Activated CD8-positive, alpha-beta T cell treated with anti-CD3 and anti-CD28 coated beads, Interleukin-2, amount 10 ng/mL, durations not matched to agents 7 days and 5 days (primary cell): Measurements from ENCODE around the gene ELAC2. TPM values are rescaled to one million over a fixed set of nuclear protein-coding genes. Genes with fewer than 3 reads are reported as not detected.
A peak's percentile ranks its signal among the peaks of the same experiment; 100 is the strongest.

Experiments used
- ATAC-seq: fragments of 150-1000 bp; cut with Tn5 transposase; one replicate; pipeline ENCODE4 v1.10.0; 2021; ENCODE audit warnings: moderate library complexity
- CTCF ChIA-PET: fragments of 350-600 bp; sonication (Branson Sonifier 250); formaldehyde crosslinking; loops from one replicate; lab custom pipeline; 2021; ENCODE audit warnings: antibody characterized with exemption; lab: Charles Lee
- POLR2A ChIA-PET: fragments of 350-600 bp; sonication (Branson Sonifier 250); formaldehyde crosslinking; loops from one replicate; lab custom pipeline; 2021; ENCODE audit warnings: antibody characterized with exemption; lab: Charles Lee
- DNase-seq: peaks from one replicate; pipeline ENCODE4 v3.0.0-alpha.2; 2020
- H3K27ac Mint-ChIP-seq: one replicate; pipeline ENCODE4 v1.8.0; 2021; ENCODE audit warnings: mild to moderate bottlenecking, mixed read lengths
- H3K27me3 Mint-ChIP-seq: one replicate; pipeline ENCODE4 v1.8.0; 2021; ENCODE audit warnings: low read depth, mixed read lengths
- H3K36me3 Mint-ChIP-seq: one replicate; pipeline ENCODE4 v1.8.0; 2021; ENCODE audit warnings: low read depth, mixed read lengths
- H3K4me1 Mint-ChIP-seq: one replicate; pipeline ENCODE4 v1.8.0; 2021; ENCODE audit warnings: low read depth, mixed read lengths
- H3K4me3 Mint-ChIP-seq: one replicate; pipeline ENCODE4 v1.8.0; 2021; ENCODE audit warnings: mild to moderate bottlenecking, mixed read lengths
- H3K9me3 Mint-ChIP-seq: one replicate; pipeline ENCODE4 v1.8.0; 2022; ENCODE audit warnings: mixed read lengths; ENCODE audit not compliant: insufficient read depth
- total RNA-seq, 2 experiments: library from RNA; stranded (reverse); gene quantifications; one replicate each; pipeline ENCODE4 v1.2.3, GENCODE V29; 2021

Gene ELAC2
- total RNA-seq, 2 experiments from 2014 or later, result 62.6 to 70.2 TPM

DNA sequence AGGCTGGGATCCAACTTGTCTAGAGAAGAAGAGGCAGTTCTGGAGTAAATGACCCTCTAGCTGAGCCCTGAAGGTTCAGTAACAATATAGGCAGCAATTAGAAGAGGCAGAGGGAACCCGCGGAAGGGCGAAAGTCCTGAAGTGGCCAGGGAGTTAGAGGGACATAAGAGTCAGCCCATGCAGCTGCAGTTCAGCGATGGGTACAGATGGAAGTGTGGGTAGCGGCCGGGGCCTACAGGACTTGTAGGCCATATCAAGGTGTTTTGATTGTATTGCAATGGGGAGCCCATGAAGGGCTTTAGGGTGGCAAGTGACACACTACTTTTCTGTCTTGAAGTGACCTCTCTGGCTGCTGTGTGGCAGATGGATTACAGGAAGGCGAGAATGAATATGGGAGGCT, 3.0 kb downstream of the ELAC2 start:
- CTCF ChIA-PET, result interaction anchor here (1.4 to 2.4 kb wide), 2 partner anchors 12 to 17 kb away, joined by 4 to 9 read pairs; no protein-coding TSS in a partner anchor
- POLR2A ChIA-PET, result interaction anchor here (0.7 kb wide), 1 partner anchor 965 kb away, joined by 3 read pairs; no protein-coding TSS in a partner anchor
- ATAC-seq (no peak), DNase-seq (no peak)
- Mint-ChIP-seq H3K36me3 (peaks cover 66% of the 10 kb centered on the region), H3K4me3 (no peak overlapping the region), H3K27me3 (no peaks in the 10 kb centered on the region), H3K9me3 (no peaks in the 10 kb centered on the region), H3K27ac (peak overlapping the region; percentile 9), H3K4me1 (peaks cover 28% of the 10 kb centered on the region)

DNA sequence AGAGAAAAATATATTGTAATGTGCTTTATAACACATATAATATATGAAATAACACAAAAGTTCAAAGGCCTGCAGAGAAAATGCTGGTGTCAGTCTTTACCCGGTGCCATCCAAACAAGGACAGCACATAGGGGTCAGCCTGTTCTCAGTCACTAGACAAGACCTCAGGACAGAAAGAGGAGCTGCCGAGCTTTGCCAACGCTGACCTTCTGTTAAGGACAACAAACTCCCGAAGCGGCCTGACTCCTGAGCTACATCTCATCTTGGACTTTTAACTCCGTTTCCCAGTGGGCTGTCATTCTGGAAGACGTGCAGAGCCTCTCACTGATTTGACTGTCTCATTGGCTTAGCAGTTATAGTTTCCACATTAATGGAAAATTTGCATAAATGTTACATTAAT, 6.9 kb downstream of the ELAC2 start:
- no peaks in the 10 kb centered on the region for H3K9me3 Mint-ChIP-seq
- H3K27me3 Mint-ChIP-seq, result no peaks in the 10 kb centered on the region
- H3K4me1 Mint-ChIP-seq, result peaks cover 13% of the 10 kb centered on the region
- H3K27ac Mint-ChIP-seq, result no peak overlapping the region
- POLR2A ChIA-PET, result no interaction called here
- H3K4me3 Mint-ChIP-seq, result no peak overlapping the region
- CTCF ChIA-PET, result interaction anchor here (1.4 kb wide), 1 partner anchor 8 kb away, joined by 5 read pairs; the partner anchor contains the start of gene ELAC2
- peaks cover 71% of the 10 kb centered on the region for H3K36me3 Mint-ChIP-seq
- DNase-seq (no peak), ATAC-seq (no peak)

DNA sequence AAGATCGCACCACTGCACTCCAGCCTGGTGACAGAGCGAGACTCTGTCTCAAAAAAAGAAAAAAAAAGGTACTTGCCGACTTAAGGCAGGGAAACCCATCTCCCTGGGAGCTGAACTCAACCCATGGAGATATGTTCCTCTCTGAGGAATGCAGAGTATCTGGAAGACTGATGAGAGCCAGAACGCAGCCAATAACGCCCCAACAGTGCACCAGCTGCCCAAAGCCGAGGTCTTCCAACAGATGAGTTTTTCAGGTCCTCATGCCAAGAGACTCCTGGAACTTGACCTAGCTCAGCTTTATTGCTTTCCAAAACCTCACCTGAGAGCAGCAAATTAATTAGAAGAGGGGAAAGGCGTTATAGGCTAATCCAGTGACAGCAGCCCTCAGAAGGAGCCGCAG, 9.4 kb downstream of the ELAC2 start:
- Mint-ChIP-seq H3K27me3 (no peaks in the 10 kb centered on the region), H3K9me3 (no peaks in the 10 kb centered on the region), H3K27ac (no peak overlapping the region), H3K4me3 (no peak overlapping the region), H3K36me3 (peaks cover 68% of the 10 kb centered on the region), H3K4me1 (peaks cover 4% of the 10 kb centered on the region)
- ChIA-PET CTCF (interaction anchor here (2.0 kb wide), 1 partner anchor 21 kb away, joined by 8 read pairs; no protein-coding TSS in a partner anchor), POLR2A (interaction anchor here (0.6 to 0.8 kb wide), 2 partner anchors 9 kb away, joined by 3 read pairs; partner anchors contain the start of gene ELAC2)
- no peak for ATAC-seq
- DNase-seq, result no peak

DNA sequence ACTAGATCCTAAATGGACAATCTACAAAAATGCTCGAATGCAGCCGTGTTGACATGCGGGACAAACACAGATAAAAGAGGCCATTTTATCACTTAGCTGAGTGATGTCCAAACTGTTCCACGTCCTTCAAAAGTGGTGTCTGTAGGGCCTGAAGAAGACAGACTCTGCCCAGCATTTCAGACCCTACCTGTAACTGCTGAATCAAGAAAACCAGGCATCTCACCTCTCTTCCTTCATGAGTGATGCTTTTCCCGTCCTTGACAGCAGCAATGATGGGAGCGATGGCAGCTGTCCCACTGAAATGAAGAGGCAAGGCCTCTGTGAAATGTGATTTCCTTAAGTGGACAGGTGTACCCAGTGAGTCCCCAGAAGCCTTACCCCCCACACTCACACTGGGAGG, 12.3 kb downstream of the ELAC2 start:
- peaks cover 44% of the 10 kb centered on the region for H3K36me3 Mint-ChIP-seq

DNA sequence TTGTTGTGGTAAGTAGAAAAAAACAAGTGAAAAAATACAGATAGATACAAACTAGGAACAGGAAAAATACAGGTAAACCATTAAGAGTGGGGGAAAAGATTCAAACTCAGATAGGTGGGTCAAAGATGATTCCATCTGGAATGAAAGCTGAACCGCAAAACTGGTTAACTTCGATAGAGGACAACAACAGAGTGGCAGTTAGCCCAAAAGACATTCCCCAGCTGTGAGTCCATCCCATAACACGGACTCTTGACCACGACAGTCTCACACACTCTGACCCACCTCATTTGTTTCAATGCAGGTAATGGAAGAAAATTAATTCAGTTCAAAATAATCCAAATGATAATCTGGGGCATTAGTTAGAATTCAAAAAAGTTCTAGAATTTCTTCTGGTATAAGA, 13.5 kb downstream of the ELAC2 start:
- no peaks in the 10 kb centered on the region for H3K9me3 Mint-ChIP-seq
- no peak for ATAC-seq
- H3K27ac Mint-ChIP-seq, result no peak overlapping the region
- DNase-seq, result no peak
- ChIA-PET CTCF (interaction anchor here (1.3 to 5.7 kb wide), 3 partner anchors 14 to 459 kb away, joined by 4 to 36 read pairs (median 5); partner anchors contain the start of gene ELAC2), POLR2A (no interaction called here)
- H3K27me3 Mint-ChIP-seq, result no peaks in the 10 kb centered on the region
- H3K4me3 Mint-ChIP-seq, result no peak overlapping the region
- peaks cover 1% of the 10 kb centered on the region for H3K4me1 Mint-ChIP-seq
- H3K36me3 Mint-ChIP-seq, result peaks cover 38% of the 10 kb centered on the region

More for the DNA sequence above, 12.3 kb downstream of the ELAC2 start:
- POLR2A ChIA-PET, result no interaction called here
- H3K4me3 Mint-ChIP-seq, result no peak overlapping the region
- no peak for ATAC-seq
- H3K4me1 Mint-ChIP-seq, result peaks cover 3% of the 10 kb centered on the region
- no peaks in the 10 kb centered on the region for H3K27me3 Mint-ChIP-seq
- CTCF ChIA-PET, result interaction anchor here (1.3 to 5.7 kb wide), 2 partner anchors 12 to 26 kb away, joined by 5 to 36 read pairs; partner anchors contain the start of gene ELAC2
- no peaks in the 10 kb centered on the region for H3K9me3 Mint-ChIP-seq
- no peak for DNase-seq
- no peak overlapping the region for H3K27ac Mint-ChIP-seq

DNA sequence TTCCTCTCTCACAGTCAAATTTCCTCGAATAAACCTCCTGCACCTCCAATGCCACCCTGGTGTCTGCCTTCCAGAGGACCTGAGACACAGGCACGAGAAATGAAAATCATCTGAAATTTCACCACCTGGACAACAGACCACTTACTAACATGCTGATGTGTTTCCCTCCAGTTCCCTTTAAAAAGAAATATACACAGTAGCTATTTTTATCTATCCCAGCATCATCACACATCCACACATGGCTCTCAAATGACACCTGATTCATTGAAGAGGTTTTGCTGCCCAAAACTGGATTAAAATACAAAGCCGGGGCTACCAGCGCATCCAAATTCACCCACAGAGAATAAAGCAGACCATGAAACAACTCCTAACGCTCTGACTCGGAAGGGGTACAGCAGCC, 13.9 kb downstream of the ELAC2 start:
- Mint-ChIP-seq H3K36me3 (peaks cover 39% of the 10 kb centered on the region), H3K27ac (no peak overlapping the region), H3K4me3 (no peak overlapping the region), H3K4me1 (peaks cover 1% of the 10 kb centered on the region), H3K27me3 (no peaks in the 10 kb centered on the region), H3K9me3 (no peaks in the 10 kb centered on the region)
- ChIA-PET POLR2A (no interaction called here), CTCF (interaction anchor here (1.5 to 5.7 kb wide), 2 partner anchors 14 to 458 kb away, joined by 4 to 36 read pairs; partner anchors contain the start of gene ELAC2)
- ATAC-seq (no peak), DNase-seq (no peak)

DNA sequence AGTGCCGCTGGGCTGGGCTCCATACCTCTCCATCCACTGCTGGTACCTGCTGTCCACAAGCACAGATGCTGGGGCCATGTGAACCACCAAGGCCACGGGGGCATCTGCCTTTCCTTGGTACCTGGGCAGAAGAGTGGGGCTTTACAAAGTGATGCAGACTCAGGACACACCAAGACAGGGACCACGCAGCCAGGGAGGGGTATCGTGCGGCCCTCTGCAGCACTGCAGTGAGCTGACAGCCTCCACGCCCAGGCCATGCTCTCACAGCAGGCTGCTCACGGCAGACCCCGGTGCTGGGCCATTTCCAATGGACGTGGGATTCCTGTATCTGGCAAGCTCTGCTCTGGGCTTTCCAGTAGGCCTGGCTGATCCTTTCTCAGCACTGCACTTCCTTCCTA, 14.4 kb downstream of the ELAC2 start:
- H3K27me3 Mint-ChIP-seq, result no peaks in the 10 kb centered on the region
- ChIA-PET POLR2A (no interaction called here), CTCF (interaction anchor here (1.8 to 5.7 kb wide), 4 partner anchors 10 to 27 kb away, joined by 6 to 36 read pairs (median 10); partner anchors contain the start of gene ELAC2)
- ATAC-seq, result no peak
- H3K4me3 Mint-ChIP-seq, result no peak overlapping the region
- H3K36me3 Mint-ChIP-seq, result peaks cover 39% of the 10 kb centered on the region
- peaks cover 1% of the 10 kb centered on the region for H3K4me1 Mint-ChIP-seq
- H3K9me3 Mint-ChIP-seq, result no peaks in the 10 kb centered on the region
- no peak overlapping the region for H3K27ac Mint-ChIP-seq
- no peak for DNase-seq

DNA sequence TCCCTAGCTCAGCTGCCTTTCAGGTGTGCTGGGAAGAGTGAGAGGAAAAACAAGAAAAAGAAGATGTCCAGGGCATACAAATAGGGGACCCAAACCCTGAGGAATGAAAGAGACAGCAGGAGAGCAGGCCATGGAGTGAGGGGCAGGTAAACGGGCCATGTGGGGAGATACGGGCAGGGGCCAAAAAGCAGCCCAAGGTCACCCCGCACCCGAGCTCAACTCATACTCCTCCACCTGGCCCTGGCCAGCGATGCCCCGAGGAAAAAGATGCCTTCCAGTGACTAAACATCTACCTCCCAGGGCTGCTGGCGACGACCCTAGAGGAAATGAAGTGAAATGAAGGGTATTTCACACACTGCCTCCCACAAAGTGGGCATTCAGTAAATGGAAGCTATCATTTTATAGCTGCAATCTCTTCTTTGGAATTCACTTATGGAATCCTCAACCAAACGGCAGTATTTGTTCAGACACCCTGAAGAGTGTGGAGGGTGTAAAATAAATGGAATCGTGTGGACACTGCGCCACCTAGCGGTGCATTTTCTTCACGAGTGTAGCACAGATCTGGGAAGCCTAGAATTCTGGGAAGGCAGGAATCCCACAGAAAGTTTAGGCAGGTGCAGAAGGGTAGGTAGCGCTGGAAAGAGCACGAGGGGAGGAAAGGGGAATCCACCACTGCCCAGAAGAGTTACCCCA, 14.9 kb downstream of the ELAC2 start:
- ChIA-PET CTCF (interaction anchor here (1.4 to 5.7 kb wide), 5 partner anchors 11 to 261 kb away, joined by 3 to 36 read pairs (median 9); partner anchors contain the start of gene ELAC2), POLR2A (interaction anchor here (0.7 kb wide), 1 partner anchor 17 kb away, joined by 3 read pairs; no protein-coding TSS in a partner anchor)
- H3K27ac Mint-ChIP-seq, result no peak overlapping the region
- H3K4me1 Mint-ChIP-seq, result peaks cover 1% of the 10 kb centered on the region
- ATAC-seq, result peak; percentile 55
- H3K4me3 Mint-ChIP-seq, result no peak overlapping the region
- no peaks in the 10 kb centered on the region for H3K9me3 Mint-ChIP-seq
- no peaks in the 10 kb centered on the region for H3K27me3 Mint-ChIP-seq
- H3K36me3 Mint-ChIP-seq, result peaks cover 39% of the 10 kb centered on the region
- DNase-seq, result peak; percentile 53

DNA sequence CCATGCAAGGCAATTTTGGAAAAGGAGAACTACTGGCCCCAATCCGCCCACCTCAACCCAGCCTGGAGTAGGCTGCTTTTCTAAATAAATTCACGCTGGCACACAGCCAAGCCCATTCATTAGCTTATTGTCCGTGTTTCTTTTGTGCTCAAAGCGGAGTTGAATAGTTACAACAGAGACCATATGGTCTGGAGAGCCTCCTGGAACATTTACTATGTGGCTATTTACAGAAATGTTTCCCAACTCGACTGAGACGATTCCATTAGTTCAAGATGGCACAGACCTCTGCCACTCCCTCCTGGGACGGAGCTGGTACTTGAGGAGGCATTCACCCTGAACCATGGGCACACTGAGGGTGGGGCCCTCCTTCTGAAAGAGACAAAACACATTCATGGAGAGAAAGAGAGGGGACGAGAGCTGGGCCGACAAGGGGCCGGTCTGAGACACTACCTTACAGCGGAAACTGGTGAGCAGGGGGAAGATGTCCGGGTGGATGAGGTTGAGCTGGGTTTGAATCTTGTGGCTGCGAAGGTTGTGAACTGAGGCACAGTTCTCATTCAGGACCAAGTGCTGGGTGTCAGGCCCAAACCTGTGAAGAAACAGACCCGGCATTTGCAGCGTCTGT, 15.7 kb downstream of the ELAC2 start:
- Mint-ChIP-seq H3K27ac (no peak overlapping the region), H3K27me3 (no peaks in the 10 kb centered on the region), H3K4me3 (no peak overlapping the region), H3K4me1 (peaks cover 1% of the 10 kb centered on the region), H3K36me3 (peaks cover 40% of the 10 kb centered on the region), H3K9me3 (no peaks in the 10 kb centered on the region)
- DNase-seq (no peak), ATAC-seq (no peak)
- ChIA-PET POLR2A (interaction anchor here (0.7 kb wide), 1 partner anchor 18 kb away, joined by 3 read pairs; no protein-coding TSS in a partner anchor), CTCF (interaction anchor here (1.4 to 5.7 kb wide), 5 partner anchors 12 to 260 kb away, joined by 3 to 36 read pairs (median 9); partner anchors contain the start of gene ELAC2)

DNA sequence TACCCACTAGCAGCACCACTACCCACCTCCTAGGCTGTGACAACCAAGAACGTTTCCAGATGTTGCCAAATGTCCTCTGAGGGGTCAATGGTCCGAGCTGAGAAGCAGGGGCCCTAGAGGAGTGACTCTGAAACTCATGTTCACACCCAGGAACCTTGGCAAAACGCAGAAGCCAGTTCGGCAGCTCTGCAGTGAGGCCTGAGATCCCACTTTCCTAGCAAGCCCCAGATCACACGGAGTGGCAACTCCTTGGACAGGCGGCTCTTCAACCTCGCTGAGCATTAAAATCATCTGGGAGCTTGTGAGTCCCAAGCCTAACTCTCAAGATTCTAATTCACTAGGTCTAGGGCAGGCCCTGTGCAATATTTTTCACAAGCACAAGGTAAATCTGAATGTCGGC, 17.3 kb downstream of the ELAC2 start:
- Mint-ChIP-seq H3K36me3 (peaks cover 49% of the 10 kb centered on the region), H3K4me3 (no peak overlapping the region), H3K9me3 (no peaks in the 10 kb centered on the region), H3K4me1 (peaks cover 1% of the 10 kb centered on the region), H3K27ac (no peak overlapping the region), H3K27me3 (no peaks in the 10 kb centered on the region)
- ChIA-PET POLR2A (no interaction called here), CTCF (no interaction called here)
- no peak for ATAC-seq
- no peak for DNase-seq

DNA sequence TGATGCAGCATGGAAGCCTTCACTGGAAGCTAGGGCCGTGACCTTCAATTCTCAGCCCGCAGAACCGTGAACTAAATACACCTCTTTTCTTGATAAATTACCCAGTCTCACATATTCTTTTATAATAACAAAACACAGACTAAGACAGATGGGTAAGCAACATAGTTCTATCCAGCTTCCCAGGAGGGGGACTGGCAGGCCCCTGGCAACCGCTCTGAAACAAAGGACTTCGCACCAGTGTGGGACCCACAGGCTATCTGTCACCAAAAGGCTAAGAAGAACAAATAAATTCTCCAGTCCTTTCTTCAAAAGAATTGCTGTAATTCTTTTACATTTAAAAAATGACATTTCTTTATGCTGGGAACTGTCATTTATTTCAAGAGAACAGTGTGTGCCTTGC, 19.0 kb downstream of the ELAC2 start:
- Mint-ChIP-seq H3K27ac (no peak overlapping the region), H3K4me3 (no peak overlapping the region), H3K9me3 (no peaks in the 10 kb centered on the region), H3K4me1 (peaks cover 1% of the 10 kb centered on the region), H3K27me3 (no peaks in the 10 kb centered on the region), H3K36me3 (peaks cover 44% of the 10 kb centered on the region)
- ATAC-seq, result no peak
- no peak for DNase-seq
- ChIA-PET POLR2A (interaction anchor here (0.5 kb wide), 1 partner anchor 77 kb away, joined by 3 read pairs; no protein-coding TSS in a partner anchor), CTCF (no interaction called here)
